Jurkat, Clone E6-1 (cell line): ENCODE results near the gene OSBPL8.

Experiments
- DNase-seq: peaks from one replicate; pipeline ENCODE4 v3.0.0-alpha.2; 2011; ENCODE audit warnings: low read depth, low spot score
- H3K4me3 ChIP-seq: 2 replicates; pipeline ENCODE4 v1.5.1; 2011; ENCODE audit warnings: mild to moderate bottlenecking, low read length, control low read depth, moderate library complexity

The OSBPL8 gene

GRCh38 chr12:76445462-76445861 lies 114.1 kb downstream of the OSBPL8 start:
- no peak for DNase-seq
- no peak overlapping the region for H3K4me3 ChIP-seq

GRCh38 chr12:76444408-76444984 lies 115.1 kb downstream of the OSBPL8 start:
- H3K4me3 ChIP-seq = no peak overlapping the region
- no peak for DNase-seq

- H3K4me3 ChIP-seq = no peak overlapping the region
- no peak for DNase-seq
Measured at GRCh38 chr12:76441016-76441415, 118.6 kb downstream of the OSBPL8 start.

GRCh38 chr12:76432733-76433132 lies 126.8 kb downstream of the OSBPL8 start:
- H3K4me3 ChIP-seq = no peak overlapping the region
- no peak for DNase-seq

- no peak overlapping the region for H3K4me3 ChIP-seq
- no peak for DNase-seq
Measured at GRCh38 chr12:76428117-76428516, 131.5 kb downstream of the OSBPL8 start.

- H3K4me3 ChIP-seq = no peak overlapping the region
- no peak for DNase-seq
Measured at GRCh38 chr12:76426160-76426559, 133.4 kb downstream of the OSBPL8 start.

- no peak for DNase-seq
- no peak overlapping the region for H3K4me3 ChIP-seq
Measured at GRCh38 chr12:76424941-76425340, 134.6 kb downstream of the OSBPL8 start.

GRCh38 chr12:76422543-76423438 lies 136.8 kb downstream of the OSBPL8 start:
- no peak for DNase-seq
- H3K4me3 ChIP-seq = no peak overlapping the region

GRCh38 chr12:76422154-76422542 lies 137.4 kb downstream of the OSBPL8 start:
- no peak overlapping the region for H3K4me3 ChIP-seq

GRCh38 chr12:76421046-76421445 lies 138.5 kb downstream of the OSBPL8 start:
- DNase-seq = no peak
- no peak overlapping the region for H3K4me3 ChIP-seq

More at GRCh38 chr12:76422154-76422542, 137.4 kb downstream of the OSBPL8 start:
- no peak for DNase-seq

GRCh38 chr12:76420222-76420621 lies 139.3 kb downstream of the OSBPL8 start:
- DNase-seq = no peak
- no peak overlapping the region for H3K4me3 ChIP-seq

- no peak overlapping the region for H3K4me3 ChIP-seq
- no peak for DNase-seq
Measured at GRCh38 chr12:76417116-76417515, 142.5 kb downstream of the OSBPL8 start.

GRCh38 chr12:76413121-76413520 lies 146.4 kb downstream of the OSBPL8 start:
- DNase-seq = no peak
- H3K4me3 ChIP-seq = no peak overlapping the region

- DNase-seq = no peak
Measured at GRCh38 chr12:76410781-76411180, 148.8 kb downstream of the OSBPL8 start.

GRCh38 chr12:76410371-76410770 lies 149.2 kb downstream of the OSBPL8 start:
- H3K4me3 ChIP-seq = no peak overlapping the region
- DNase-seq = no peak

More at GRCh38 chr12:76410781-76411180, 148.8 kb downstream of the OSBPL8 start:
- H3K4me3 ChIP-seq = no peak overlapping the region

- no peak overlapping the region for H3K4me3 ChIP-seq
- no peak for DNase-seq
Measured at GRCh38 chr12:76409074-76409473, 150.5 kb downstream of the OSBPL8 start.

GRCh38 chr12:76407710-76408109 lies 151.9 kb downstream of the OSBPL8 start:
- DNase-seq = no peak
- no peak overlapping the region for H3K4me3 ChIP-seq

- DNase-seq = no peak
- no peak overlapping the region for H3K4me3 ChIP-seq
Measured at GRCh38 chr12:76402259-76402658, 157.3 kb downstream of the OSBPL8 start.

- no peak for DNase-seq
- no peak overlapping the region for H3K4me3 ChIP-seq
Measured at GRCh38 chr12:76400136-76400535, 159.4 kb downstream of the OSBPL8 start.

- DNase-seq = no peak
- no peak overlapping the region for H3K4me3 ChIP-seq
Measured at GRCh38 chr12:76399040-76399439, 160.5 kb downstream of the OSBPL8 start.

GRCh38 chr12:76398106-76398505 lies 161.5 kb downstream of the OSBPL8 start:
- no peak for DNase-seq
- no peak overlapping the region for H3K4me3 ChIP-seq
